Cortex of kidney (tissue), 1 donor: ENCODE measurements around the gene DST.

ENCODE experiments used
- DNase-seq: peaks from one replicate; lab custom pipeline; 2025; lab: John Stamatoyannopoulos, UW

The DST gene

DNA sequence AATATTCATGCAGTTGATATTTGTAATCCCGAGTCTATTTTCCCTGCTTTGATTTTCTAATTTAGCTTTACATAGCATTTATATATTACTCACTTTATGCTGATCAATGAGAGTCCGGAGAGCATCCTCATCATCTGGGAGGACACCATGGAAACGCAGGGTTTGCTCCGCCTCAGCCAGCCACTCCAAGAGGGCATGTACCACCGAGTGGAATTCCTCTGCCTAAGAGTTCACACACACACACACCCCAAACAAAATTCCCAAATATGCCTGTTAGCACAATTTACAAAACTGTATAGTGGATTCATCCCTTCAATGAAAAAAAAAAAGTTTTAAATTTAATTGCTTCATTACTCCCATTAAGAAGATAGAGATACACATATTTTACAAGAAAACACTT is 160.7 kb downstream of the DST start:
- DNase-seq, result no peak

- no peak for DNase-seq
These were observed 161.9 kb downstream of the DST start for GRCh38 chr6:56480654-56481337.

- no peak for DNase-seq
These were observed 162.4 kb downstream of the DST start for GRCh38 chr6:56480246-56480645.

DNA sequence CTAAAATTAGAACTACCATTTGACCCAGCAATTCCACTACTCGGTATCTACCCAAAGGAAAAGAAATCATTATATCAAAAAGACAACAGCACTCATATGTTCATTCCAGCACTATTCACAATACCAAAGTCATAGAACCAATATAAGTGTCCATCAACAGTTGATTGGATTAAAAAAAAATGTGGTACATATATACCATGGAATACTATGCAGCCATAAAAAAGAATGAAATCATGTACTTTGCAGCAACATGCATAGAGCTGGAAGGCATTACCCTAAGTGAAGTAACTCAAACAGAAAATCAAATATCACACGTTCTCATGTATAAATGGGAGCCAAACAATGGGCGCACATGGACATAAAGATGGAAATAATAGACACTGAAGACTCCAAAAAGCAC is 163.3 kb downstream of the DST start:
- no peak for DNase-seq

GRCh38 chr6:56478202-56478601 is 164.5 kb downstream of the DST start:
- no peak for DNase-seq

GRCh38 chr6:56477241-56477640 is 165.4 kb downstream of the DST start:
- DNase-seq, result no peak

GRCh38 chr6:56475736-56476457 is 166.8 kb downstream of the DST start:
- no peak for DNase-seq

DNA sequence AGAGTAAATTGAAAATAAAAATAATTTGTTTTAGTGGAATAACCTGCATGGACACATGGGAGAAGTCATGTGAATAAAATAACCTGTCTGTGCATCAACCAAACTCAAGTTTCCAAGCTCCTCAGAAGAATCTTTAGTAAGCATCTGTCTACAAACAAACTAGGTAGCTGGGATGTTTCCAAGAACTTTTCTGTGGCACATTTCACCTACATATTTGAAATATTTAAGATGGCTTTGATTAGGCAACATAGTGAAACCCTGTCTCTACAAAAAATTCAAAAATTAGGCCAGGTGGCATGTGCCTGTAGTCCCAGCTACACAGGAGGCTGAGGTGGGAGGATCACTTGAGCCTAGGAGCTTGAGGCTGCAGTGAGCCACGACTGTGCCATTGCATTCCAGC is 168.2 kb downstream of the DST start:
- no peak for DNase-seq

DNA sequence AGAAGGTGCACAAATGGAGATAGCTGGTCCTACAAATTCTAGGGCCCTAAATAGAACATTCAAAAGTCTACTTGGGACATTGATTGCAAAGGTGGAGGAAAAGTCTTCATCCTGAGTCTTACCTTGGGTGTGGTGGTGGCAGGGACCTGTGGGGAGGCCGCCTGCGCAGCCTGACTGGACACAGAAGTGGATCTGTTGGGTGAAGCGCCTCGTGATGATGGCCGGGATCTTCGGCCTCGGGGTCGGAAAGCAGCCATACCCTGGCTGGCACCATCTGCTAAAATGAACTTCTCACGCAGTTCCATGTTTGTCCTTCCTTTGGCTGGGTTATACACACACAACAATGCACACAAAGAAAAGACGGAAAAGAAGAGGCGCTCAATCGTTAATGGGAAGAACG is 179.2 kb downstream of the DST start:
- DNase-seq, result no peak

GRCh38 chr6:56459030-56459805 is 183.5 kb downstream of the DST start:
- no peak for DNase-seq

- DNase-seq, result no peak
These were observed 184.3 kb downstream of the DST start for GRCh38 chr6:56458324-56458884.

DNA sequence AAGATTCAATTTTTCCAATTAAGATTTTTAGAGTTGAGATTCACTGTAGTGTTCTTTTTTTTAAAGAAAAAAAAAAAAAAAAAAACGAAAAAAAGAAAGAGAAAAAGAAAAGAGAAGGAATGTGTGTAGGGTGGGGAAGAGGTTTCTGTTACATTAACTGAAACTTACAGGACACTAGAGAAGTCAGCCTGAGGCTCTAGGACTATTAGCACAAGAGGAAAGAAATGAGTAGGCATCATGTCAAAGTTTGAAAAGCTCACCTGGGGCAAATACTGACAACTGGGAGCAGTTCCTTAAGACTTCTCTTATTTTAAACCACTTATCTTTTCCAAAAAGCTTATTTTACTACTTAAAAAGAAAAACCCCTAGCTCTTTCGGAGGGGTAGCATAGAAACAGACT is 185.9 kb downstream of the DST start:
- no peak for DNase-seq

DNA sequence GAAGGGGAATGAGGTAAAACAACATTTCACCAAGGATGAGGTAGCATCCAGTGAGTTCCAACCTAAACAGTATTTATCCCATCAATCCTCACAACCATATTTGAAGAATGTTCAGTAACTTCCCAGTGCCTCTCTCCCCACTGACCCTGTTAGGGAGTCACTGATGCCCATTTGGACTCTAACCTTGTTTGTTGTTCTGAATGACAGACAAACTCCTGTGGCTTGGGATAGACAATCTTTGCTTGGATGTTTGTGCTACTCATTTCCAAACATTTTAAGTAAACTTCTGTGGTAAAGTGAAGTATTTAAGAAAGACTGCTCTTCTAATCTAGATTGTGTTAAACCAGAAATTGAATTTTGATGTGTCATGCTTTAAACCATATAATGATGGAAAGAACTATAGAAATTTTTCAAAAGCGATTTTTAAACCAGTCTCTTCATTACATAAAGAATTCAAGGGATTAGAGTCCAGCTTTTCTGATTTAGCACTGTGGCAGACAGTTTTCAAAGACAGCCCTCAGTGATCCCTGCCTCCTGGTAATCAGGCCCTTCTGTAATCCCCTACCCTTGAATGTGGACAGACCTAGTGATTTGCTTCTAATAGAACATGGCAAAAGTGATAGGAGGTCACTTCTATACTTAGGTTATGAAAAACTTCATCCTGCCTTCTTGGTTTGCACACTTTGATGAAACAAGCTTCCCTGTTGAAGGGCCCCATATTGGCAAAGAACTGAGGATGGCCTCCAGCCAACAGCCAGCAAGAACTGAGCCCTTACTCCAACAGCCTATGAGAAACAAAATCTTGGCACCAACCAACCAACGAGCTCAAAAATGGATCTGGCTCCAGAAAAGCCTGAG is 191.6 kb downstream of the DST start:
- no peak for DNase-seq

GRCh38 chr6:56450376-56450775 is 192.3 kb downstream of the DST start:
- no peak for DNase-seq

GRCh38 chr6:56448046-56448445 is 194.6 kb downstream of the DST start:
- no peak for DNase-seq

GRCh38 chr6:56445818-56446217 is 196.9 kb downstream of the DST start:
- no peak for DNase-seq

GRCh38 chr6:56444855-56445254 is 197.8 kb downstream of the DST start:
- no peak for DNase-seq

- no peak for DNase-seq
These were observed 202.1 kb downstream of the DST start for GRCh38 chr6:56440551-56440981.

DNA sequence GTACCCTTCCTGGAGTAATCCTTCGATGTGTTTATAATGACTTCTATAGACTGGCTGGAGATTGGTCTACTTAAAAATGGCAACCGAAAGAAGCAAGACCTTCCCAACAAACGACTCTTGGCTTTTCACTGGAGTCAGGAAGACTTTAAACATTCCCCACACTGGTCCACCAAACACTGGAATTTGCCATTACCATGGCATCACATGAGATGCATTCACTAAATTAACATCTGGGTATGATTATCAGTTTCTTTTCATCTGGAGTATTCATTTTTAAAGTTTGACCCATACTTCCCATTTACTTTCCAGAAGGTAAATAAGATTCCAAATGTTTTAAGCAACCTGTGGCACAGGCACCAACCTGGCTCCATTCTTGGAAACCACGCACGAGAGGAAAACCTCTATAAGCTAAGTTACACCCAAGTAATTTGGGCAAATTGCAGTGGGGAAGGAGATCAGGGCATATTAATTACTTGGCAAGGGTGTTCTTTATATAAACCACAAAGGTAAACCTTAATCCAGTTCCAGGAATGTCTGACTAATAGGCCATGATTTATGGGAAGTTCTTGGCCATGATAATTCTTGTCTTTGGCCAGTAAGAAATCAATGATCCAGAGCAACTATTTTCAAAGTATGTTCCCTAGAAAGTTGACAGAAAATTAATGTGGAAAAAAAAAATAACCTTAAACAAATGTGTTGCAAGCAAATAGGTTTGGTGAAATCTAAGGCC is 205.4 kb downstream of the DST start:
- DNase-seq, result no peak

DNA sequence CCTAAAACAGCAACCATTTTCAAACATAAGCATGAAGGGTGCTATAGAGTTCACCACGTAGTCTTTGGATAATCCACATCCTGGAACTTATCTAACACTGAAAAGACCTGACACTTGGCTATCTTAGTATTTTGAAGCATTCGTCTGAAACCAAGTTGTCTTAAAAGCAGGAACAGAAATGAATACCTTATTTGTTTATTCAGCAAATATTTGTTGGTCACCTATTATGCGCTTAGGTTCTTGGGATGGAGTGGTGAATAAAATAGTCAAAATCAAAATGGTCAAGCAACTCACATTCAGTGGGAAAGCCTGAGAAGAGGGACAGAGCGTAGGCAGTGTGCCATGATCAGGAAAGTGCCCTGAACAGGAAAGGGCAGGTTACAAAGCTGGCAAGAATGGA is 206.9 kb downstream of the DST start:
- DNase-seq, result no peak

DNA sequence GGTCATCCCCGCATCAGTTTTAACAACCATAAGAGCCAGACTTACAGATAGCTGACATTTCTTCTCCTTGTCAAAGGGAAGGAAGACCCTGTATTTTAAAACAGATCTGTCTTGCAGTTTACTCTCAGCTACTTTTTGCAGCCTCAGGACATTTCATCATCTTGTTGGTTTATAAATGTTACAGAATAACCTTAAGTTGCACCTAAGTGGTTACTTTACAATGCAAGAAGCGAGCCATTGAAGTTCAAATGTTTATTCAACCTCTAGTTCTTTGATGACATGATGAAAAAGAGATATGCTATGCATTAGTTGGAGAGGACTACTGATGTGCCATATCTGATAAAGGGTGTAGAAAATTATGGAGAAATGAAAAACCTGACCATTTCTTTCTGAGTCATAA is 207.4 kb downstream of the DST start:
- no peak for DNase-seq
